GM21737 (cell line): ENCODE measurements around the gene EVA1A.
"Not testable (repeated sequence)": the region's sequence is repeated elsewhere in the genome, so short reads cannot be mapped to it uniquely, and the experiment has no call there.

ENCODE experiments used
- ATAC-seq: cut with Tn5 transposase; IDR thresholded peaks from one replicate; pipeline ENCODE4 v1.9.1; 2021; ENCODE audit warnings: mild to moderate bottlenecking, moderate library complexity; ENCODE audit not compliant: unreplicated experiment

Gene EVA1A

GRCh38 chr2:75489721-75490120, 71.0 kb downstream of the EVA1A start:
- ATAC-seq, result no peak

- ATAC-seq, result no peak
Observed at GRCh38 chr2:75488157-75488556, 72.6 kb downstream of the EVA1A start.

DNA sequence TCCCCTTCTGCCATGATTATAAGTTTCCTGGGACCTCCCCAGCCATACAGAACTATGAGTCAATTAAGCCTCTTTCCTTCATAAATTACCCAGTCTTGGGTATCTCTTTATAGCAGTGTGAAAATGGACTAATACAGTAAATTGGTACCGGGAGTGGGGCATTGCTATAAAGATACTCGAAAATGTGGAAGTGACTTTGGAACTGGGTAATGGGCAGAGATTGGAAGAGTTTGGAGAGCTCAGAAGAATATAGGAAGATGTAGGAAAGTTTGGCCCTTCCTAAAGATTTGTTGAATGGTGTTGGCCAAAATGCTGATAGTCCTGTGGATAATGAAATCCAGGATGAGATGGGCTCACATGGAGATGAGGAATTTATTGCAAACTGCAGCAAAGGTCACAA, 74.0 kb downstream of the EVA1A start:
- not testable (repeated sequence) for ATAC-seq

- no peak for ATAC-seq
Observed at GRCh38 chr2:75484840-75485239, 75.9 kb downstream of the EVA1A start.

GRCh38 chr2:75483878-75484277, 76.9 kb downstream of the EVA1A start:
- ATAC-seq, result no peak

DNA sequence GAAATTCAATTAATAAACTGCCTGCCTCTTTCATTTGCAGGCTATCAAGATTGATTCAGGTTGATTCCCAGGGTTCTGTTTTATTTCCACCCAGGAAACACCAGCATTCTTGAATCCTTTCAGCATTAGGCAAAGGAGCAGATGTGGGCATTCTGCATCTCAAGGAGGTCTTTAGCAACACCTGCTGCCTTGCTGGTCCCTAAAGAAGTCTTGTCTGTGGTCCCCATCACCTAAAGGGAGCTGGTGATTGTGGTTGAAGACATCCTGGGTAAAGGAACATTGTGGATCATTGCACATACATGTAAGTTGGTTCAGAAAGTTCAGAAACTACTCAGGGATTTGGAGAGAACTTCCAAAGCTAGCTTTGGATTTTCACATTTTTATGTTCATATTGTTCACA, 78.3 kb downstream of the EVA1A start:
- ATAC-seq, result no peak

DNA sequence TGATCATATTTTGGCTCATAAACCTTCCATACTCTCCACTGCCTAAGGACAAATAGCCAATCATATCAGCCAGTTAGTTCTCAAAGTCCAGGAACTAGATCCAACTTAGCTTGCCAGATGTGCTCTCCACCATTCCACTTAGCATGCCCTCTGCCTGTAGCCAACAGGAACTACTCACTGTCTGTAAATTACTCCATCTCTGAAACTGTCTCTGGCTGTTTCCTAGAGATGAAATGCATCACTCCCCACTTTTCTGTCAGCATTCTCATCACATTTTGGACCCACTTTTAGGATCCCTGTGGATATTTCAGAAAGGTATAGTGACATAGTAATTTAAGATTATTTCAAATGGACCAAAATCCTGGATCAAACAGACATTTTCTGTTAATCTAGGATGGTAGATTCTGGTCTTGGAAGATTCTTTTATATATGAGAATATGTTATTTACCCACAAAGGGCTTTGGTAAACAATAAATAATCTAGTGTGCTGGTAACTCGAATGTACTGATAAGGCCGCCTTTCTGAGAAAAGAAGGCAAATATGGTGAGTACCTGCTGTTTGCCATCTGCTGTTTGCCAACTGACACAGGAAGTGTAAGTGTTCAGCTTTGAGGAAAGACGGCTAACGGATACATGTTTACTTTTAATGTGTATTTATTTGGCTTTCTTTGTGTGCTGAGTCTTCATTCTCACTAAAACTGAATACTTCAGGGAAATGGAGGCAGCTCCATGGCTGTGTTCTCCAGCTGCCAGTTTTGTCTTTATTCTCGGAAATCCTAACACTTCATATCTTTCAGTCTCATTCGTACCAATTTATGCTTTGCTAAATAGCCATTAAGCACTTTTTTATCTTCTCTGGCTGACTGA, 79.5 kb downstream of the EVA1A start:
- ATAC-seq, result no peak

- ATAC-seq, result not testable (repeated sequence)
Observed at GRCh38 chr2:75477696-75478095, 83.0 kb downstream of the EVA1A start.

DNA sequence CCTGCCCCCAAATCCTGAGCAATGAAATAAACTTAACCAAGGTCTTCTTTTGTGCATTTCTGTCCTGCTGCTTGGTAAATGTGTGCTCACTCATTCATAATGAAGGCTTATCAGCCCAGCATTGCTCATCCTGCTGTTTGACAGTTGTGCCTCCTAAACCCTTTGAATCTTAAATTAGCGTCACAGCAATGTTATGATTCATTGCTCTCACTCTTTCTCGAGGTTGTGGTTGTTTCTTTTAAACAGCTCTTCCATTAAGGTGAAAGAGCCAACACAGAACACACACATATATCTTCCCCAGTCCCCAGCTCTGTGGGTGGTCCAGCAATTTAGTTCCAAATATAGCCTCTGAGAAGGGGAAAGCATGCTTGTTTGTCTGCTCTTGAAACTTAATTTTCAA, 84.0 kb downstream of the EVA1A start:
- ATAC-seq, result no peak

- no peak for ATAC-seq
Observed at GRCh38 chr2:75475976-75476375, 84.8 kb downstream of the EVA1A start.

- ATAC-seq, result no peak
Observed at GRCh38 chr2:75475049-75475448, 85.7 kb downstream of the EVA1A start.

- no peak for ATAC-seq
Observed at GRCh38 chr2:75474115-75474514, 86.6 kb downstream of the EVA1A start.

DNA sequence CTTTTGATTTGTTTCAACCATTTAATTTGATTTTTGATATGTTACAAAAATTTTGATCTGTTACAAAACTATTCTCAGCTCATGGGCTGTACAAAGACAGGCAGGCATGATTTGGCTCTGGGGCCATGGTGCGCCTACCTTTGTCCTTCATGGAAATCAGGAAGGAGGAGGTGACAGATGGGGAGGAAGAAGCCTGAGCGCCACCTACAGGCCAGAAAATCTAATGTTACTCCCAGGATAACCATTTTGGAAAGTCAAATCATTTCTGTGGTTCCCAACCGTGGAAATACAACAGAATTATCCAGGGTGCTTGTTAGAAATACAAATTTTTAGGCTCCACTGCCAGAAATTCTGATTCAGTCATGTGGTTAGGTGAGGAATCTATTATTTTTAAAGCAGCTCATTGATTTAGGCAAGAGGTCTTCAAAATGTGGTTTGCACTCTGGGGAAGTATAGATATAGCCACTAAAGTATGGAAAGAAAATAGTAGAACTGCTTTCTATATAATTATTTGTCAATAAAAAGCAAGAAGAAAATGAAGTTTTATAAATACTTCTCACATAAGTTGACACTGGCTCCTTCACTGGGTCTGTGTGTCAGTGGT, 93.9 kb downstream of the EVA1A start:
- no peak for ATAC-seq

GRCh38 chr2:75465317-75465984, 95.3 kb downstream of the EVA1A start:
- no peak for ATAC-seq

- ATAC-seq, result no peak
Observed at GRCh38 chr2:75464348-75464946, 96.3 kb downstream of the EVA1A start.

GRCh38 chr2:75462721-75463120, 98.0 kb downstream of the EVA1A start:
- no peak for ATAC-seq

GRCh38 chr2:75462206-75462605, 98.5 kb downstream of the EVA1A start:
- ATAC-seq, result no peak

DNA sequence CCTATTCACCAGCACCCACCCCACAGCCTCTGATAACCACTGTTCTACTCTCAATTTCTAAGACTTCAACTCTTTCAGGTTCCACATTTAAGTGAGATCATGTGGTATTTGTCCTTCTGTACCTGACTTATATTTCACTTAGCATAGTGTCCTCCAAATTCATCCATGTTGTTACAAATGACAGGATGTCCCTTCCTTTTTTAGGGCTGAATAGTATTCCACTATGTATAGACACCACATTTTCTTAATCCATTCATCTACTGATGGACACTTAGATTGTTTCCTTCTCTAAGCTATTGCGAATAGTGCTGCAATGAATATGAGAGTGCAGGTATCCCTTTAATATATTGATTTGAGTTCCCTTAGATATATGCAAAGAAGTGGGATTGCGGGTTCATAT, 100.1 kb downstream of the EVA1A start:
- no peak for ATAC-seq

DNA sequence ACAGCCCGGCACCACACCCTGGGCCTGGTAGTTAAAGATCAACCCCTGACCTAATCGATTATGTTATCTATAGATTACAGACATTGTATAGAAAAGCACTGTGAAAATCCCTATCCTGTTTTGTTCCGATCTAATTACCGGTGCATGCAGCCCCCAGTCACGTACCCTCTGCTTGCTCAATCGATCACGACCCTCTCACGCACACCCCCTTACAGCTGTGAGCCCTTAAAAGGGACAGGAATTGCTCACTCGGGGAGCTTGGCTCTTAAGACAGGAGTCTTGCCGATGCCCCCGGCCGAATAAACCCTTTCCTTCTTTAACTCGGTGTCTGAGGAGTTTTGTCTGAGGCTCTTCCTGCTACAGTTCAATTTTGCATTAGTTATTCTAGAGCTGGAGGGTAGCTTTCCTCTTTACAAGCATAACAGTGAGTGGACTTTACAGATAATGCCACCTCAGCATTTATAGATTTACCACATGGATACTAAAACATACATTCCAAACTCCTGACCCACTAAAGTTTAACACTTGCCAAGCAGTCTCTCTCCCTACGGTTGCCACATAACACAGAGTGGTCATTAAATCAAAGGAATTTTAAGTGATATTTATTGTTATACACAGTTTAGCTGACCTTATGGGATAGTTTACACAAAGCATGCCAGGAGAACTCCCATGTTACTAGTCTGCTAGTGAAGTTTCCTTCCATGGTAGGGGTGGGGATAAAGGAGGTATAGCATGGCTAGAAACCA, 101.0 kb downstream of the EVA1A start:
- no peak for ATAC-seq

GRCh38 chr2:75458201-75458600, 102.5 kb downstream of the EVA1A start:
- ATAC-seq, result no peak

DNA sequence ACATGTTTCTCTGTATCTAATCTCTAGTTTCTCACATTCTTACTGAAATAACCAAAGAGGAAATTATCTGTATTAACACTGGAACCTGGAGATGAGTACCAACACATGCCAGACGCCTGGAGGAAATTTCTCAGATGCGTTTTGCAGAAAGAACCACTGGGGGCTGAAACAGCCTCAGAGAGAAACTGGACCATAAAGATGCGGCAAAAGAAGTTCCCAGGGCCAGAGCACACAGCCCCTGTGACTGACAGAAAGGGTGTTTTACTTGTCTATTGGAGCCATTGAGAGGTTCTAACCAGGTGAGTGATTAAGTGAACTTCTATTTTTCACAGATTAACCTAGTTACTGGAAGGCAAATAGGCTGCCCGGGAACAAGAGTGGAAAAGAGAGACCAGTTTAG, 103.9 kb downstream of the EVA1A start:
- no peak for ATAC-seq
